H1 (cell line): ENCODE results near the gene HLA-DOB. TPM values are rescaled to one million over a fixed set of nuclear protein-coding genes. Genes with fewer than 3 reads are reported as not detected.

ENCODE experiments used
- BACH1 ChIP-seq: IDR thresholded peaks from 2 replicates; pipeline ENCODE4 v1.6.1; 2012; ENCODE audit warnings: low read length, improper control_type of control experiment
- CBX5 ChIP-seq: fragments of 300-800, 300-1000 bp; sonication (generic); IDR thresholded peaks from 2 replicates; pipeline ENCODE4 v1.7.1; 2016; ENCODE audit warnings: antibody characterized with exemption, low read length, low read depth
- KDM4A ChIP-seq: IDR thresholded peaks from one replicate; pipeline ENCODE4 v1.7.1; 2012; ENCODE audit warnings: low read depth, mild to moderate bottlenecking, moderate library complexity, low read length, inconsistent platforms; ENCODE audit not compliant: severe bottlenecking
- polyA plus RNA-seq, 7 experiments: library from polyadenylated mRNA; depleted of rRNA in 3 of 7; stranded (reverse) in 5 of 7; unstranded in 2 of 7; fragments of >200 nt in 5 of 7; fragments of 200-250 nt in 2 of 7; gene quantifications; 1 replicate in 5 of 7; 2 replicates in 1 of 7; 4 replicates in 1 of 7; pipeline versions ENCODE4 v1.2.1 to v1.2.3, GENCODE V29; 2011 to 2013; ENCODE audit warnings: missing spikeins in 2 of 7, mixed read lengths in 2 of 7
- total RNA-seq: library from RNA; stranded (reverse); fragmentation: NEBNext Ultra II Directional; extraction: Animal tissue kit (Norgen Biotek cat#: 25700); gene quantifications from 2 replicates; pipeline ENCODE4 v1.2.1, GENCODE V29; 2021

The HLA-DOB gene
- total and polyA plus RNA-seq, 2 of the 8 experiments (the other 6 are each of a cell fraction or from before 2014, with no cell fraction given), result 0.35 TPM; not detected in 1

GRCh38 chr6:32860674-32861073 is 43.9 kb upstream of the HLA-DOB start (continued):
- TF ChIP-seq BACH1 (no peak), CBX5 (no peak), KDM4A (no peak)
